H9 (cell line): ENCODE measurements around the gene BTLA. TPM values are rescaled to one million over a fixed set of nuclear protein-coding genes. Genes with fewer than 3 reads are reported as not detected.
A peak's percentile ranks its signal among the peaks of the same experiment; 100 is the strongest.
"Not testable (repeated sequence)": the region's sequence is repeated elsewhere in the genome, so short reads cannot be mapped to it uniquely, and the experiment has no call there.

Experiments used
- DNase-seq: peaks from one replicate; pipeline ENCODE4 v3.0.0-alpha.2; 2017
- H2AFZ ChIP-seq: one replicate; pipeline ENCODE4 v1.6.1; 2013; ENCODE audit warnings: mild to moderate bottlenecking, low read length, control low read depth, moderate library complexity
- H2AK5ac ChIP-seq: 2 replicates; pipeline ENCODE4 v1.6.1; 2013; ENCODE audit warnings: low read length, control low read depth, mixed read lengths; ENCODE audit not compliant: insufficient read length
- H2BK120ac ChIP-seq: one replicate; pipeline ENCODE4 v1.6.1; 2013; ENCODE audit warnings: low read depth, mild to moderate bottlenecking, low read length, control low read depth, inconsistent platforms; ENCODE audit not compliant: poor library complexity, severe bottlenecking
- H2BK12ac ChIP-seq: 2 replicates; pipeline ENCODE4 v1.6.1; 2013; ENCODE audit warnings: low read length, control low read depth, mixed read lengths, low read depth; ENCODE audit not compliant: insufficient read length
- H2BK15ac ChIP-seq: 2 replicates; pipeline ENCODE4 v1.6.1; 2013; ENCODE audit warnings: low read depth, low read length, control low read depth
- H2BK20ac ChIP-seq: one replicate; pipeline ENCODE4 v1.6.1; 2013; ENCODE audit warnings: low read depth, mild to moderate bottlenecking, low read length, control low read depth, inconsistent platforms; ENCODE audit not compliant: poor library complexity, severe bottlenecking
- H2BK5ac ChIP-seq: 2 replicates; pipeline ENCODE4 v1.6.1; 2013; ENCODE audit warnings: low read length, control low read depth, mixed read lengths; ENCODE audit not compliant: insufficient read length
- H3K14ac ChIP-seq: 2 replicates; pipeline ENCODE4 v1.6.1; 2013; ENCODE audit warnings: low read length, control low read depth; ENCODE audit not compliant: insufficient read depth
- H3K18ac ChIP-seq: 2 replicates; pipeline ENCODE4 v1.6.1; 2013; ENCODE audit warnings: low read depth, mild to moderate bottlenecking, mixed read lengths, low read length, control low read depth; ENCODE audit not compliant: insufficient read length
- H3K23ac ChIP-seq: 2 replicates; pipeline ENCODE4 v1.6.1; 2013; ENCODE audit warnings: low read length, control low read depth, mixed read lengths, low read depth; ENCODE audit not compliant: insufficient read length
- H3K23me2 ChIP-seq: 2 replicates; pipeline ENCODE4 v1.6.1; 2013; ENCODE audit warnings: low read depth, mild to moderate bottlenecking, mixed read lengths, low read length, control low read depth; ENCODE audit not compliant: insufficient read length, poor library complexity, severe bottlenecking
- H3K27ac ChIP-seq: 2 replicates; pipeline ENCODE4 v1.5.1; 2013; ENCODE audit warnings: low read length, control low read depth, mixed read lengths, low read depth; ENCODE audit not compliant: insufficient read length
- H3K27me3 ChIP-seq: 2 replicates; pipeline ENCODE4 v1.6.1; 2013; ENCODE audit warnings: low read length, control low read depth, inconsistent platforms; ENCODE audit not compliant: insufficient read depth
- H3K4ac ChIP-seq: 2 replicates; pipeline ENCODE4 v1.6.1; 2013; ENCODE audit warnings: low read depth, mild to moderate bottlenecking, control low read depth, inconsistent platforms, low read length, moderate library complexity
- H3K4me1 ChIP-seq: 2 replicates; pipeline ENCODE4 v1.6.1; 2013; ENCODE audit warnings: low read length, control low read depth, inconsistent platforms; ENCODE audit not compliant: insufficient read depth
- H3K4me2 ChIP-seq: 2 replicates; pipeline ENCODE4 v1.6.1; 2013; ENCODE audit warnings: low read length, control low read depth, mixed read lengths; ENCODE audit not compliant: insufficient read length, insufficient read depth
- H3K56ac ChIP-seq: 2 replicates; pipeline ENCODE4 v1.6.1; 2013; ENCODE audit warnings: low read depth, mild to moderate bottlenecking, mixed read lengths, low read length, control low read depth; ENCODE audit not compliant: insufficient read length
- H3K79me1 ChIP-seq: 2 replicates; pipeline ENCODE4 v1.6.1; 2013; ENCODE audit warnings: low read depth, mild to moderate bottlenecking, moderate library complexity, low read length, control low read depth, inconsistent platforms; ENCODE audit not compliant: insufficient read depth, poor library complexity, severe bottlenecking
- H3K79me2 ChIP-seq: 2 replicates; pipeline ENCODE4 v1.6.1; 2013; ENCODE audit warnings: low read length, control low read depth, inconsistent platforms; ENCODE audit not compliant: insufficient read depth
- H3K9ac ChIP-seq: 2 replicates; pipeline ENCODE4 v1.6.1; 2013; ENCODE audit warnings: low read length, control low read depth, mixed read lengths; ENCODE audit not compliant: insufficient read length; ENCODE audit errors: extremely low read depth
- H3K9me3 ChIP-seq: one replicate; pipeline ENCODE4 v1.6.1; 2013; ENCODE audit warnings: low read depth, low read length, inconsistent platforms; ENCODE audit not compliant: control insufficient read depth
- H3T11ph ChIP-seq: one replicate; pipeline ENCODE4 v1.6.1; 2013; ENCODE audit warnings: mild to moderate bottlenecking, low read length, control low read depth, inconsistent platforms
- H4K20me1 ChIP-seq: one replicate; pipeline ENCODE4 v1.6.1; 2013; ENCODE audit not compliant: control insufficient read depth, insufficient read length, insufficient read depth
- H4K5ac ChIP-seq: 2 replicates; pipeline ENCODE4 v1.6.1; 2013; ENCODE audit warnings: low read depth, mild to moderate bottlenecking, mixed read lengths, low read length, control low read depth; ENCODE audit not compliant: insufficient read length
- H4K8ac ChIP-seq: replicated peaks from 2 replicates; pipeline ENCODE4 v1.6.1; 2013; ENCODE audit warnings: low read length, control low read depth, mixed read lengths, low read depth; ENCODE audit not compliant: insufficient read length
- H4K91ac ChIP-seq: 2 replicates; pipeline ENCODE4 v1.6.1; 2013; ENCODE audit warnings: low read depth, mild to moderate bottlenecking, moderate library complexity, mixed read lengths, low read length, control low read depth; ENCODE audit not compliant: insufficient read length
- H3K27ac Mint-ChIP-seq, 3 experiments: 2 replicates in 2 of 3; 3 replicates in 1 of 3; pipeline ENCODE4 v1.8.0; 2020 to 2021; ENCODE audit warnings: mixed read lengths in 3 of 3, mild to moderate bottlenecking in 1 of 3, moderate library complexity in 1 of 3
- H3K27me3 Mint-ChIP-seq: 2 replicates; pipeline ENCODE4 v1.8.0; 2021; ENCODE audit warnings: low read depth, mild to moderate bottlenecking, moderate library complexity, mixed read lengths
- H3K36me3 Mint-ChIP-seq, 3 experiments: 2 replicates in 2 of 3; 3 replicates in 1 of 3; pipeline ENCODE4 v1.8.0; 2020 to 2021; ENCODE audit warnings: low read depth in 3 of 3, mixed read lengths in 3 of 3; ENCODE audit not compliant: insufficient read depth in 1 of 3
- H3K4me1 Mint-ChIP-seq, 2 experiments: 2 replicates each; pipeline ENCODE4 v1.8.0; 2020; ENCODE audit warnings: mixed read lengths in 2 of 2
- H3K4me3 Mint-ChIP-seq, 2 experiments: 2 replicates in 1 of 2; 3 replicates in 1 of 2; pipeline ENCODE4 v1.8.0; 2020 to 2021; ENCODE audit warnings: mild to moderate bottlenecking in 2 of 2, mixed read lengths in 2 of 2, moderate library complexity in 1 of 2
- H3K9me3 Mint-ChIP-seq, 2 experiments: 2 replicates in 1 of 2; 3 replicates in 1 of 2; pipeline ENCODE4 v1.8.0; 2020; ENCODE audit warnings: mild to moderate bottlenecking in 2 of 2, mixed read lengths in 2 of 2, moderate library complexity in 1 of 2
- WGBS: extraction: QIAGEN DNeasy Blood & Tissue Kit; methylation state at CpG from one replicate; pipeline ENCODE4 v1.1.7; 2013; ENCODE audit warnings: missing lambda C conversion rate, low lambda C conversion rate, mixed read lengths; ENCODE audit not compliant: insufficient read length; ENCODE audit errors: extremely low coverage; 5-methylcytosine and 5-hydroxymethylcytosine counted together
- total RNA-seq: library from RNA; stranded (reverse); gene quantifications from 2 replicates; pipeline ENCODE4 v1.2.1, GENCODE V29; 2021
- TF ChIP-seq, protein P1 (sequence below): fragments of 200-600 bp; sonication (generic); conservative IDR thresholded peaks from 3 replicates; pipeline ENCODE4 v1.8.0; 2021; ENCODE audit warnings: antibody characterized with exemption, mild to moderate bottlenecking

BTLA gene
- total RNA-seq, 1 experiment from 2014 or later, result not detected

DNA sequence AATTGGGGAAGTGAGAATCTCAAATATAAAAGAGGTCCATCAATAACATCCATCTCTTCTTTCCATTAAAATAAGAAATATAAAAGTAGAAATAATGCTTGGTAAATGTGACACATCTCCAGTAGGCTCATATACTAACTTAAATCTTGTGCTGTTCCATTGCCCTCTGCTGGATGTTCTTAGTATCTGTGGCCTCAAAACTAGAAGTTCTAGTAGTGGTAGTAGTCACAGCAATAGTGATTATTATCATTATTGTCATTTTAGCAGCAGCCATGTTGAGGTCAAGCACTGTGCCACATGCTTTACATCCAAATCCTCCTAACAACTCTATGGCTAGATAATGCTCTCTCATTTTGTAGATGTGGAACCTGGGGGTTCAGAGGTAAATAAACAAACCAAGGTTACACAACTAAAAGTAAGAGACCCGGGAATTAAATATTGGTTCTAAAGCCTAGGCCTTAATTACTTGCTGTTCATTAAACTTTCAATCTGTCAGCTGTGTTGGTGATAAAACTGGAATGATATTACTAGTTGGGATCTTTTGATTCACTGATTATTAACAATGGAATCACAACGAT is 20.2 kb upstream of the BTLA start:
- Histone ChIP-seq H3K9ac (no peak overlapping the region), H2AFZ (no peak overlapping the region)
- no peak overlapping the region for H3K4me3 Mint-ChIP-seq

DNA sequence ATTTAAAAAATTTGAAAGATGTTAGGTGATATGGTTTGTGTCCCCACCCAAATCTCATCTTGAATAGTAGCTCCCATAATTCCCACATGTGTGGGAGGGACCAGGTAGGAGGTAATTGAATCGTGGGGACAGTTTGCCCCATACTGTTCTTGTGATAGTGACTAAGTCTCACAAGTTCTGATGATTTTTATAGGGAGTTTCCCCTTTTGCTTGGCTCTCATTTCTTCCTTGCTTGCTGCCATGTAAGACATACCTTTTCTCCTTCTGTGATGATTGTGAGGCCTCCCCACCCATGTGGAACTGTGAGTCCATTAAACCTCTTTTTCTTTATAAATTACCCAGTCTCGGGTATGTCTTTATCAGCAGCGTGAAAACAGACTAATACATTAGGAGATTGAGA is 19.7 kb upstream of the BTLA start:
- H2AFZ ChIP-seq, H3K23ac ChIP-seq, H3K27me3 Mint-ChIP-seq, H3K4me1 ChIP-seq, H3K27ac ChIP-seq, H3K36me3 Mint-ChIP-seq, H3K9ac ChIP-seq, H3K27me3 ChIP-seq, H3K18ac ChIP-seq, H2BK15ac ChIP-seq, H4K8ac ChIP-seq, DNase-seq, H3K23me2 ChIP-seq, H3K79me2 ChIP-seq, H3K79me1 ChIP-seq, H4K5ac ChIP-seq, H3K14ac ChIP-seq, H3K4me3 Mint-ChIP-seq, H2BK120ac ChIP-seq, H2AK5ac ChIP-seq, H4K20me1 ChIP-seq, H3K4me1 Mint-ChIP-seq, H2BK20ac ChIP-seq, H2BK5ac ChIP-seq, H3K4me2 ChIP-seq, H3K56ac ChIP-seq, H4K91ac ChIP-seq, H3K27ac Mint-ChIP-seq, H3K4ac ChIP-seq, H3K9me3 ChIP-seq, H2BK12ac ChIP-seq, H3T11ph ChIP-seq: not testable (repeated sequence)
- WGBS, result no CpG with 5 or more reads among the region's 3 CpGs
- peaks cover 9 to 25% of the 10 kb centered on the region in 2 experiments; a peak in 4 of 5 replicates for H3K9me3 Mint-ChIP-seq

More for the DNA sequence above, 20.2 kb upstream of the BTLA start:
- peaks cover 7 to 20% of the 10 kb centered on the region in 2 experiments; a peak in 4 of 5 replicates for H3K9me3 Mint-ChIP-seq
- no peaks in the 10 kb centered on the region for H3K27me3 Mint-ChIP-seq
- no peak overlapping the region for H2AK5ac ChIP-seq
- H2BK12ac ChIP-seq, result no peak overlapping the region
- no peak overlapping the region for H3K4me2 ChIP-seq
- H3K27ac Mint-ChIP-seq, result no peak overlapping the region
- TF ChIP-seq, protein P1, sequence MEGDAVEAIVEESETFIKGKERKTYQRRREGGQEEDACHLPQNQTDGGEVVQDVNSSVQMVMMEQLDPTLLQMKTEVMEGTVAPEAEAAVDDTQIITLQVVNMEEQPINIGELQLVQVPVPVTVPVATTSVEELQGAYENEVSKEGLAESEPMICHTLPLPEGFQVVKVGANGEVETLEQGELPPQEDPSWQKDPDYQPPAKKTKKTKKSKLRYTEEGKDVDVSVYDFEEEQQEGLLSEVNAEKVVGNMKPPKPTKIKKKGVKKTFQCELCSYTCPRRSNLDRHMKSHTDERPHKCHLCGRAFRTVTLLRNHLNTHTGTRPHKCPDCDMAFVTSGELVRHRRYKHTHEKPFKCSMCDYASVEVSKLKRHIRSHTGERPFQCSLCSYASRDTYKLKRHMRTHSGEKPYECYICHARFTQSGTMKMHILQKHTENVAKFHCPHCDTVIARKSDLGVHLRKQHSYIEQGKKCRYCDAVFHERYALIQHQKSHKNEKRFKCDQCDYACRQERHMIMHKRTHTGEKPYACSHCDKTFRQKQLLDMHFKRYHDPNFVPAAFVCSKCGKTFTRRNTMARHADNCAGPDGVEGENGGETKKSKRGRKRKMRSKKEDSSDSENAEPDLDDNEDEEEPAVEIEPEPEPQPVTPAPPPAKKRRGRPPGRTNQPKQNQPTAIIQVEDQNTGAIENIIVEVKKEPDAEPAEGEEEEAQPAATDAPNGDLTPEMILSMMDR, result peak; percentile 88
- H2BK5ac ChIP-seq, result no peak overlapping the region
- H3K4ac ChIP-seq, result no peak overlapping the region
- H4K20me1 ChIP-seq, result no peaks in the 10 kb centered on the region
- no peak overlapping the region for H3T11ph ChIP-seq
- peaks cover 2% of the 10 kb centered on the region in 2 experiments; a peak in 2 of 4 replicates for H3K4me1 Mint-ChIP-seq
- H2BK15ac ChIP-seq, result no peak overlapping the region
- H3K56ac ChIP-seq, result no peak overlapping the region
- no peaks in the 10 kb centered on the region; the same call in 1 of the 2 replicates for H3K4me1 ChIP-seq
- no peak overlapping the region for H3K18ac ChIP-seq
- H4K5ac ChIP-seq, result no peak overlapping the region
- no peak for DNase-seq
- WGBS, result no CpG with 5 or more reads among the region's 2 CpGs
- H4K91ac ChIP-seq, result no peak overlapping the region
- H3K79me2 ChIP-seq, result no peaks in the 10 kb centered on the region
- H3K23me2 ChIP-seq, result no peaks in the 10 kb centered on the region
- H3K27me3 ChIP-seq, result no peaks in the 10 kb centered on the region
- H3K27ac ChIP-seq, result no peak overlapping the region
- no peak overlapping the region for H3K23ac ChIP-seq
- no peak overlapping the region for H3K14ac ChIP-seq
- H2BK20ac ChIP-seq, result no peak overlapping the region
- H2BK120ac ChIP-seq, result no peak overlapping the region
- no peaks in the 10 kb centered on the region for H3K9me3 ChIP-seq
- H3K79me1 ChIP-seq, result no peaks in the 10 kb centered on the region
- peaks cover 2 to 11% (median 3%) of the 10 kb centered on the region in 3 experiments; a peak in 4 of 7 replicates for H3K36me3 Mint-ChIP-seq
- H4K8ac ChIP-seq, result no peak overlapping the region
